ENCODE data around the gene OSBPL2.

Gene OSBPL2

GRCh38 chr20:62203378-62204030 lies 34.8 kb upstream of the OSBPL2 start:
- H3K4me3 ChIP-seq (replicated peaks; ENCODE audit: low read depth, low read length), result no peak overlapping the region
- H3K36me3 ChIP-seq (ENCODE audit: control insufficient read depth, insufficient read depth, low read length), result peaks cover 13% of the 10 kb centered on the region
- TF ChIP-seq, protein P1, sequence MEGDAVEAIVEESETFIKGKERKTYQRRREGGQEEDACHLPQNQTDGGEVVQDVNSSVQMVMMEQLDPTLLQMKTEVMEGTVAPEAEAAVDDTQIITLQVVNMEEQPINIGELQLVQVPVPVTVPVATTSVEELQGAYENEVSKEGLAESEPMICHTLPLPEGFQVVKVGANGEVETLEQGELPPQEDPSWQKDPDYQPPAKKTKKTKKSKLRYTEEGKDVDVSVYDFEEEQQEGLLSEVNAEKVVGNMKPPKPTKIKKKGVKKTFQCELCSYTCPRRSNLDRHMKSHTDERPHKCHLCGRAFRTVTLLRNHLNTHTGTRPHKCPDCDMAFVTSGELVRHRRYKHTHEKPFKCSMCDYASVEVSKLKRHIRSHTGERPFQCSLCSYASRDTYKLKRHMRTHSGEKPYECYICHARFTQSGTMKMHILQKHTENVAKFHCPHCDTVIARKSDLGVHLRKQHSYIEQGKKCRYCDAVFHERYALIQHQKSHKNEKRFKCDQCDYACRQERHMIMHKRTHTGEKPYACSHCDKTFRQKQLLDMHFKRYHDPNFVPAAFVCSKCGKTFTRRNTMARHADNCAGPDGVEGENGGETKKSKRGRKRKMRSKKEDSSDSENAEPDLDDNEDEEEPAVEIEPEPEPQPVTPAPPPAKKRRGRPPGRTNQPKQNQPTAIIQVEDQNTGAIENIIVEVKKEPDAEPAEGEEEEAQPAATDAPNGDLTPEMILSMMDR (IDR thresholded peaks at IDR 0.05; ENCODE audit: insufficient read depth, low read length, poor library complexity, severe bottlenecking), result no peak
- no peak for DNase-seq (ENCODE audit: extremely low read depth, insufficient read length)
- no peaks in the 10 kb centered on the region for H3K27me3 ChIP-seq (replicated peaks; ENCODE audit: control insufficient read depth, insufficient read depth, low read length)

DNA sequence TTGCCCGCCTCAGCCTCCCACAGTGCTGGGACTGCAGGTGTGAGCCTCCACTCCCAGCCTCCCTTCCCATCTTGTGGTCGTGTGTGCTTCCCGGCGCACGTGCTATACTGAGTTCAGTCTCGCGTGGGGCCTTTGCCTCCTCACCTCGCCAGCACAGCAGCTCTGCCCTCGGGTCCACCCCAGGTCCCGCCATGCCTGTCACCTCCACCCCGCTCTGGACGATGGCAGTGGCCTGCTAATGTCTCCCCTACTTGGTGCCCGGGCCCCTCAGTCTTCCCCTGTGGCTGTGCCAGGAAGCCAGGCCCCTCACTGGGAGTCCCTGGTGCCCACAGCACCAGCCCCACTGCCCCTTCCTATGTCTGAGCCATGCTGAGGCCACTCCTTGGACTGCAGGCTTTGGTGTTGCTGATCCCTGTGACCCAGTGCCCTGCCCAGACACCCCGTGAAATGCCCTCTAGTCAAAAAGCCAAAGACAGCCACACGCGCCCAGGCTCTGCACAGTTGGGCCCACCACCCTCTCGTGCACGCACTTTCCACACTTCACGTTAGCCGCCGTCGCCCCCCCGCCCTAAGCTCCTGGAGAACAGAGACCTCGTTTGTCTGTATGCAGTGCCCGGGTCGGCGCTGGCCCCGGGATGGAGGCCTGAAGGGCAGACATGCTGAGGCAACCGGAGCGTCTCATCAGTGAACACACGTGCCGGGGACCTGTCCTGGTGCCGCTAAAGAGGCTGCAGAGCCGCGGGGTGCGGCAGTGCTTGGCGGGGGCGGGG lies 32.5 kb upstream of the OSBPL2 start:
- no peak for DNase-seq (ENCODE audit: extremely low read depth, insufficient read length)
- TF ChIP-seq, protein P1 (IDR thresholded peaks at IDR 0.05; ENCODE audit: insufficient read depth, low read length, poor library complexity, severe bottlenecking), result no peak
- Histone ChIP-seq H3K4me3 (replicated peaks; ENCODE audit: low read depth, low read length) (no peak overlapping the region), H3K27me3 (replicated peaks; ENCODE audit: control insufficient read depth, insufficient read depth, low read length) (no peaks in the 10 kb centered on the region), H3K36me3 (ENCODE audit: control insufficient read depth, insufficient read depth, low read length) (peaks cover 6% of the 10 kb centered on the region)

DNA sequence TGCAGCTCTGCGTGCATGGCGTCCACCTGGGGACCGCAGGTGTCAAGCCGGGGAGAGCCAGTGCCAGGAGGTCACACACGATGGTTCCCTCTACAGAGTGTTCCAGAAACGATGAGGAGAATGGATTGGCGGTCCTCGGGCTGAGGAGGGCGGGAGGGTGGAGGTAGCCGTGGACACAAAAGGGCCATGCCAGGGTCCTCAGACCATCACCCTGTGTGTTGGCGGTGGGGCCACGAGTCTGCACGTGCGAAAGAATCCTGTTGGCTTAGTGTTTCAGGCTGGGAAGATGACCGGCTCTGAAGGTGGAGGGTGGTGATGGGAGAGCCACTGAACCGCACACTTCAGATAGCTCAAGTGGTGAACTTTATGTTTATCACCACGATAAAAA lies 31.9 kb upstream of the OSBPL2 start:
- DNase-seq (ENCODE audit: extremely low read depth, insufficient read length), result no peak
- Histone ChIP-seq H3K36me3 (ENCODE audit: control insufficient read depth, insufficient read depth, low read length) (peaks cover 3% of the 10 kb centered on the region), H3K27me3 (replicated peaks; ENCODE audit: control insufficient read depth, insufficient read depth, low read length) (no peaks in the 10 kb centered on the region), H3K4me3 (replicated peaks; ENCODE audit: low read depth, low read length) (no peak overlapping the region)
- TF ChIP-seq, protein P1 (IDR thresholded peaks at IDR 0.05; ENCODE audit: insufficient read depth, low read length, poor library complexity, severe bottlenecking), result no peak

GRCh38 chr20:62208061-62208794 lies 30.1 kb upstream of the OSBPL2 start:
- Histone ChIP-seq H3K4me3 (replicated peaks; ENCODE audit: low read depth, low read length) (no peak overlapping the region), H3K27me3 (replicated peaks; ENCODE audit: control insufficient read depth, insufficient read depth, low read length) (no peaks in the 10 kb centered on the region), H3K36me3 (ENCODE audit: control insufficient read depth, insufficient read depth, low read length) (no peaks in the 10 kb centered on the region; the same call in 1 of the 2 replicates)
- TF ChIP-seq, protein P1 (IDR thresholded peaks at IDR 0.05; ENCODE audit: insufficient read depth, low read length, poor library complexity, severe bottlenecking), result no peak
- DNase-seq (ENCODE audit: extremely low read depth, insufficient read length), result no peak

- Histone ChIP-seq H3K36me3 (ENCODE audit: control insufficient read depth, insufficient read depth, low read length) (no peaks in the 10 kb centered on the region; the same call in 1 of the 2 replicates), H3K4me3 (replicated peaks; ENCODE audit: low read depth, low read length) (no peak overlapping the region), H3K27me3 (replicated peaks; ENCODE audit: control insufficient read depth, insufficient read depth, low read length) (no peaks in the 10 kb centered on the region)
- no peak for DNase-seq (ENCODE audit: extremely low read depth, insufficient read length)
- TF ChIP-seq, protein P1 (IDR thresholded peaks at IDR 0.05; ENCODE audit: insufficient read depth, low read length, poor library complexity, severe bottlenecking), result no peak
Measured at GRCh38 chr20:62208795-62209755, 29.2 kb upstream of the OSBPL2 start.

Data from GM06990 (cell line).